MM.1S (cell line): ENCODE data around the gene PACRG.

Source experiments
- DNase-seq: peaks from one replicate; pipeline ENCODE4 v3.0.0-alpha.2; 2015
- H2AFZ ChIP-seq: fragments of 300-600 bp; sonication (generic); 2 replicates; pipeline ENCODE4 v1.6.0; 2016; ENCODE audit warnings: antibody characterized with exemption, low read length
- H3F3A ChIP-seq: fragments of 300-600 bp; sonication (generic); 2 replicates; pipeline ENCODE4 v1.6.1; 2016; ENCODE audit warnings: mild to moderate bottlenecking, antibody characterized with exemption, low read length, moderate library complexity, mixed read lengths; ENCODE audit not compliant: insufficient read depth
- H3K27ac ChIP-seq: fragments of 300-600 bp; sonication (generic); 2 replicates; pipeline ENCODE4 v1.5.1; 2016; ENCODE audit warnings: mild to moderate bottlenecking, low read length
- H3K27me3 ChIP-seq: fragments of 300-600 bp; sonication (generic); replicated peaks from 2 replicates; pipeline ENCODE4 v1.6.0; 2016; ENCODE audit warnings: low read length; ENCODE audit not compliant: insufficient read depth
- H3K36me3 ChIP-seq: fragments of 300-600 bp; sonication (generic); replicated peaks from 2 replicates; pipeline ENCODE4 v1.6.1; 2016; ENCODE audit warnings: mild to moderate bottlenecking, low read length, mixed read lengths; ENCODE audit not compliant: insufficient read depth
- H3K4me1 ChIP-seq: fragments of 300-600 bp; sonication (generic); 2 replicates; pipeline ENCODE4 v1.6.1; 2016; ENCODE audit warnings: low read length, mixed read lengths
- H3K4me2 ChIP-seq: fragments of 300-600 bp; sonication (generic); 2 replicates; pipeline ENCODE4 v1.6.0; 2016; ENCODE audit warnings: low read depth, low read length
- H3K4me3 ChIP-seq: fragments of 300-600 bp; sonication (generic); 2 replicates; pipeline ENCODE4 v1.5.1; 2016; ENCODE audit warnings: low read length, mixed read lengths
- H3K79me2 ChIP-seq: fragments of 300-600 bp; sonication (generic); 2 replicates; pipeline ENCODE4 v1.6.1; 2016; ENCODE audit warnings: mixed run types, low read length, mixed read lengths
- H3K9ac ChIP-seq: fragments of 300-600 bp; sonication (generic); 2 replicates; pipeline ENCODE4 v1.6.1; 2016; ENCODE audit warnings: low read length, mixed read lengths
- H3K9me2 ChIP-seq: fragments of 300-600 bp; sonication (generic); replicated peaks from 2 replicates; pipeline ENCODE4 v1.6.1; 2016; ENCODE audit warnings: mild to moderate bottlenecking, low read length, mixed read lengths; ENCODE audit not compliant: insufficient read depth
- H3K9me3 ChIP-seq: fragments of 300-600 bp; sonication (generic); replicated peaks from 2 replicates; pipeline ENCODE4 v1.6.1; 2016; ENCODE audit warnings: mild to moderate bottlenecking, low read length, mixed read lengths; ENCODE audit not compliant: insufficient read depth
- H4K20me1 ChIP-seq: fragments of 300-600 bp; sonication (generic); 2 replicates; pipeline ENCODE4 v1.6.1; 2016; ENCODE audit warnings: mild to moderate bottlenecking, low read length, moderate library complexity, mixed read lengths; ENCODE audit not compliant: insufficient read depth
- EZH2 ChIP-seq: fragments of 300-600 bp; sonication (generic); optimal IDR thresholded peaks from 2 replicates; pipeline ENCODE3; 2017; ENCODE audit warnings: low read depth, mild to moderate bottlenecking, antibody characterized with exemption, low read length, mixed read lengths
- EZH2phosphoT487 ChIP-seq: fragments of 300-600 bp; sonication (generic); IDR thresholded peaks from 2 replicates; pipeline ENCODE4 v1.6.1; 2018; ENCODE audit warnings: antibody characterized with exemption, low read length
- TF ChIP-seq, protein P1 (sequence below): fragments of 300-600 bp; sonication (generic); IDR thresholded peaks from 2 replicates; pipeline ENCODE4 v1.5.1; 2016; ENCODE audit warnings: antibody characterized with exemption, low read length, mixed read lengths

Gene PACRG

GRCh38 chr6:163239572-163240340 lies 512.0 kb downstream of the PACRG start:
- no peaks in the 10 kb centered on the region for H3K79me2 ChIP-seq
- no peak for DNase-seq
- no peak overlapping the region for H2AFZ ChIP-seq
- no peaks in the 10 kb centered on the region for H4K20me1 ChIP-seq
- H3K27ac ChIP-seq: no peak overlapping the region
- TF ChIP-seq, protein P1, sequence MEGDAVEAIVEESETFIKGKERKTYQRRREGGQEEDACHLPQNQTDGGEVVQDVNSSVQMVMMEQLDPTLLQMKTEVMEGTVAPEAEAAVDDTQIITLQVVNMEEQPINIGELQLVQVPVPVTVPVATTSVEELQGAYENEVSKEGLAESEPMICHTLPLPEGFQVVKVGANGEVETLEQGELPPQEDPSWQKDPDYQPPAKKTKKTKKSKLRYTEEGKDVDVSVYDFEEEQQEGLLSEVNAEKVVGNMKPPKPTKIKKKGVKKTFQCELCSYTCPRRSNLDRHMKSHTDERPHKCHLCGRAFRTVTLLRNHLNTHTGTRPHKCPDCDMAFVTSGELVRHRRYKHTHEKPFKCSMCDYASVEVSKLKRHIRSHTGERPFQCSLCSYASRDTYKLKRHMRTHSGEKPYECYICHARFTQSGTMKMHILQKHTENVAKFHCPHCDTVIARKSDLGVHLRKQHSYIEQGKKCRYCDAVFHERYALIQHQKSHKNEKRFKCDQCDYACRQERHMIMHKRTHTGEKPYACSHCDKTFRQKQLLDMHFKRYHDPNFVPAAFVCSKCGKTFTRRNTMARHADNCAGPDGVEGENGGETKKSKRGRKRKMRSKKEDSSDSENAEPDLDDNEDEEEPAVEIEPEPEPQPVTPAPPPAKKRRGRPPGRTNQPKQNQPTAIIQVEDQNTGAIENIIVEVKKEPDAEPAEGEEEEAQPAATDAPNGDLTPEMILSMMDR: no peak
- TF ChIP-seq EZH2phosphoT487 (no peak), EZH2 (no peak)
- no peak overlapping the region for H3K9ac ChIP-seq
- H3K9me3 ChIP-seq: no peaks in the 10 kb centered on the region
- no peak overlapping the region for H3K4me2 ChIP-seq
- H3K27me3 ChIP-seq: no peaks in the 10 kb centered on the region
- H3K9me2 ChIP-seq: no peaks in the 10 kb centered on the region
- no peaks in the 10 kb centered on the region for H3K36me3 ChIP-seq
- no peak overlapping the region for H3K4me3 ChIP-seq
- H3K4me1 ChIP-seq: no peaks in the 10 kb centered on the region
- H3F3A ChIP-seq: no peaks in the 10 kb centered on the region

DNA sequence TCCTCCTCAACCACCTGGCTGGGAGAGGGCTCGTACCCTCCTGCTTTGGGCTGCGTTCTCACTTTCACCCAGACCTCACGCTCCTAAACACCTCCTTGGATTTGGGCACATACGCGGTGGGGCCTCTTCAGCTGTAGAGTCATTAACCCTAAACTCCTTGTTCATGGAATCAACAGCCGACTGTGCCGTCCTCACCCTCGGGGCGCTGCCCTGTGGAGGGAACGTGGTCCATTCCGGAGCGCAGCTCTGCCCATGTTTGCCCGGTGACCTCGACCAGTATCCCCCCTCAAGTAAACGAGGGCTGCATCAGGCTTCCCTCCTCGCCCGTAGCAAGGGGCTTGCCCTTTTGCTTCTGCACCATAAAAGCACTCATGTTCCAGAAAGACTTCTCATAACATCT lies 512.8 kb downstream of the PACRG start:
- Histone ChIP-seq H3K4me2 (no peak overlapping the region), H3K79me2 (no peaks in the 10 kb centered on the region), H2AFZ (no peak overlapping the region), H3K4me3 (no peak overlapping the region), H3K36me3 (no peaks in the 10 kb centered on the region), H3K27me3 (no peaks in the 10 kb centered on the region), H3K9ac (no peak overlapping the region), H3K9me2 (no peaks in the 10 kb centered on the region), H3K4me1 (no peaks in the 10 kb centered on the region), H3K9me3 (no peaks in the 10 kb centered on the region), H4K20me1 (no peaks in the 10 kb centered on the region), H3K27ac (no peak overlapping the region), H3F3A (no peaks in the 10 kb centered on the region)
- DNase-seq: no peak
- TF ChIP-seq, protein P1: no peak
- TF ChIP-seq EZH2: no peak
- no peak for TF ChIP-seq EZH2phosphoT487

GRCh38 chr6:163241683-163242082 lies 513.9 kb downstream of the PACRG start:
- TF ChIP-seq, protein P1: no peak
- TF ChIP-seq EZH2phosphoT487: no peak
- TF ChIP-seq EZH2: no peak
- no peaks in the 10 kb centered on the region for H3K27me3 ChIP-seq
- no peak overlapping the region for H3K9ac ChIP-seq
- H3K4me3 ChIP-seq: no peak overlapping the region
- H3K4me2 ChIP-seq: no peak overlapping the region
- no peaks in the 10 kb centered on the region for H4K20me1 ChIP-seq
- no peaks in the 10 kb centered on the region for H3K4me1 ChIP-seq
- H3K36me3 ChIP-seq: no peaks in the 10 kb centered on the region
- no peak overlapping the region for H2AFZ ChIP-seq
- no peaks in the 10 kb centered on the region for H3K9me2 ChIP-seq
- H3K79me2 ChIP-seq: no peaks in the 10 kb centered on the region
- H3K9me3 ChIP-seq: no peaks in the 10 kb centered on the region
- DNase-seq: no peak
- no peak overlapping the region for H3K27ac ChIP-seq
- no peaks in the 10 kb centered on the region for H3F3A ChIP-seq
